ENCODE results near the gene CHRM5.
"Not testable (repeated sequence)": the region's sequence is repeated elsewhere in the genome, so short reads cannot be mapped to it uniquely, and the experiment has no call there.

The CHRM5 gene

GRCh38 chr15:34043813-34044212 lies 75.5 kb downstream of the CHRM5 start:
- no peak for DNase-seq (ENCODE audit: low read depth)

- DNase-seq (ENCODE audit: low read depth): no peak
Observed at GRCh38 chr15:34046471-34047145, 78.3 kb downstream of the CHRM5 start.

DNA sequence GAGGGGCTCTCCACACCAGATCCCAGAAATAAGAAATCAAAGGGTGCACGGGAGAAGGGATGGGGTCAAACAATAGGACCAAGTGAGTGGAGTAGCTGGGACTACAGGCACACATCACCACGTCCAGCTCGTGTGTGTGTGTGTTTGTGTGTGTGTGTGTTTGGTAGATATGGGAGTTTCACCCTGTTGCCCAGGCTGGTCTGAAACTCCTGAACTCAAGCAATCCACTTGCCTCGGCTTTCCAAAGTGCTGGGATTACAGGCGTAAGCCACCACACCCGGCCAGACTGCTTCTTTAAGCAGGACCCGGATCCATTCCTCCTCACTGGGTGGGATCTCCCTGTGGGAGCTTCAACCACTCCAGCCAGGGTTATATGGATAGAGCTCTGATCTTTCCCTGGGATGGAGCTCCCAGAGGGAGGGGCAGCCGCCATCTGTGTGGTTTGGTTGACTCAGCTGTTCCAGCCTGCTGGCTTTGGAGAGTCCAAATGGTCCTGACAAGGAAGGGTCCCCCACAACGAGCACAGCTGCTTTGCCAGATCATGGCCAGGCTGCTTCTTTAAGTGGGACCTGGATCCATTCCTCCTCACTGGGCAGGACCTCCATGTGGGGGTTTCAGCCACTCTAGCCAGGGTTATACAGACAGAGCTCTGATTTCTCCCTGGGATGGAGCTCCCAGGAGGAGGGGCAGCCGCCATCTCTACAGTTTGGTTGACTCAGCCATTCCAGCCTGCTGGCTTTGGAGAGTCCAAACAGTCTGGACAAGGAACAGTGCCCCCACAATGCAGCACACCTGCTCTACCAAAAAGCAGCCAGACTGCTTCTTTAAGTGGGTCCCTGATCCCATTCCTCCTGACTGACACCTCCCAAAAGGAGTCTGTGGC lies 79.8 kb downstream of the CHRM5 start:
- no peak for DNase-seq (ENCODE audit: low read depth)

DNA sequence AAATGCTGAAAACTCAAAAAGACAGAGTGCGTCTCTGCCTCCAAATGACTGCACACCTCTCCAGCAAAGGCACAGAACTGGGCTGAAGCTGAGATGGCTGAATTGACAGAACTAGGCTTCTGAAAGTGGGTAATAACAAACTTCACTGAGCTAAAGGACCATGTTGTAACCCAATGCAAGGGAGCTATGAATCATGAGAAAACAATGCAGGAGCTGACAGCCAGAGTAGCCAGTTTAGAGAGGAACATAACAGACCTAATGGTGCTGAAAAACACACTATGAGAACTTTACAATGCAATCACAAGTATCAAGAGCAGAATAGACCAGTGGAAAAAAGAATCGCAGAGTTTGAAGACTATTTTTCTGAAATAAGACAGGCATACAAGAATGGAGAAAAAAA lies 80.8 kb downstream of the CHRM5 start:
- DNase-seq (ENCODE audit: low read depth): no peak

DNA sequence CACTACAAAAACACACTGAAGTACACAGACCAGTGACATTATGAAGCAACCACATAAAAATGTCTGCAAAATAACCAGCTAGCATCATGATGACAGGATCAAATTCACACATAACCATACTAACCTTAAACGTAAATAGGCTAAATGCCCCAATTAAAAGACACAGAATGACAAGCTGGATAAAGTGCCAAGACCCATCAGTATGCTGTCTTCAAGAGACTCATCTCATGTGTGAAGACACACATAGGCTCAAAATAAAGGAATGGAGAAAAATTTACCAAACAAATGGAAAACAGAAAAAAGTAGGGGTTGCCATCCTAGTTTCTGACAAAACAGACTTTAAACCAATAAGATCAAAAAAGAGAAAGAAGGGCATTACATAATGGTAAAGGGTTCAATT lies 82.1 kb downstream of the CHRM5 start:
- DNase-seq (ENCODE audit: low read depth): not testable (repeated sequence)

DNA sequence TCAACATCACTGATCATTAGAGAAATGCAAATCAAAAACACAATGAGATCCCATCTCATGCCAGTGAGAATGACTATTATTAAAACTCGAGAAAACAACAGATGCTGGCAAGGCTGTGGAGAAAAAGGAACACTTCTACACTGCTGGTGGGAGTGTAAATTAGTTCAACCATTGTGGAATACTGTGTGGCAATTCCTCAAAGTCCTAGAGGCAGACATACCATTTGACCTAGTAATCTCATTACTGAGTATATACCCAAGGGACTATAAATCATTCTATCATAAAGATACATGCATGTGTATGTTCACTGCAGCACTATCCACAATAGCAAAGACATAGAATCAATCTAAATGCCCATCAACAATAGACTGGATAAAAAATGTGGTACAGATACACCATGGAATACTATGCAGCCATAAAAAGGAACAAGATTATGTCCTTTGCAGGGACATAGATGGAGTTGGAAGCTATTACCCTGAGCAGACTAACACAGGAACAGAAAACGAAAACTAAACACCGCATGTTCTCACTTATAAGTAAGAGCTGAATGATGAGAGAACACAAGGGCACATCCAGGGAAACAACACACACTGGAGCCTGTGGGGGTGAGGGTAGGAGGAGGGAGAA lies 85.9 kb downstream of the CHRM5 start:
- no peak for DNase-seq (ENCODE audit: low read depth)

DNA sequence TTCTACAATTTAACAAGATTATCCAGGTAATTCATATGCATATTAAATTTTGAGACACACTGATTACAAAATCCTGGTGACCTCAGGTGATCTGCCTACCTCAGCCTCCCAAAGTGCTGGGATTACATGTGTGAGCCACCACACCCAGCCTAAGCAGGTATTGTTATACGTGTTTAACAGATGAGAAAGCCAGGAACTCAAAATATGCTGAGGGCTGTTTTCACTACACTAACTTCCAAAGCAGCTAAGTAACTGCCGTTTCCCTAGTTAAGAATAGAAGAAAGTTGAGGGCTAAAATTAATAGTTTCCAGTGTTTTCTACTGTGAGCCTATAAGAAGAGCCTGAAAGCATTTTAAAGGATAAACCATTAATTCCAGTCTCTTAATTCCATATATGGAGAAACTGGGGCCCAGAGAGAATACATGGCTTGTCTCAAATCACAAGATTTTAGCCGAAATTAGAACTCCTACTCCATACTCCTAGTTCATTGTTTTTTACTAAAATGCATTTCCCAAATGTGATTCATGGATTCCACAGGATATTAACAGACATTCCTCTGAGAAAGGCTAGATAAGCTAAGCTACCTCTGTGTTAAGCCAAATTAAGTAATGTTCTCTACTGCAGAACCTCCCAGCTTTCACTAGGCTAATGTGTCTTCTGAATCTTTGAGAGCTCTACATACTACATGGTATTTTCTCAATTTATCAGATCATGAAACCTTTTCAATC lies 87.7 kb downstream of the CHRM5 start:
- no peak for DNase-seq (ENCODE audit: low read depth)

GRCh38 chr15:34056911-34057310 lies 88.6 kb downstream of the CHRM5 start:
- DNase-seq (ENCODE audit: low read depth): no peak

GRCh38 chr15:34059476-34059875 lies 91.2 kb downstream of the CHRM5 start:
- no peak for DNase-seq (ENCODE audit: low read depth)

- no peak for DNase-seq (ENCODE audit: low read depth)
Observed at GRCh38 chr15:34059946-34060345, 91.6 kb downstream of the CHRM5 start.

- DNase-seq (ENCODE audit: low read depth): no peak
Observed at GRCh38 chr15:34064438-34064837, 96.1 kb downstream of the CHRM5 start.

- no peak for DNase-seq (ENCODE audit: low read depth)
Observed at GRCh38 chr15:34065261-34065660, 97.0 kb downstream of the CHRM5 start.

- DNase-seq (ENCODE audit: low read depth): no peak
Observed at GRCh38 chr15:34065941-34066340, 97.6 kb downstream of the CHRM5 start.

- DNase-seq (ENCODE audit: low read depth): no peak
Observed at GRCh38 chr15:34070003-34070402, 101.7 kb downstream of the CHRM5 start.

GRCh38 chr15:34076785-34077184 lies 108.5 kb downstream of the CHRM5 start:
- no peak for DNase-seq (ENCODE audit: low read depth)

GRCh38 chr15:34078900-34079299 lies 110.6 kb downstream of the CHRM5 start:
- DNase-seq (ENCODE audit: low read depth): no peak

- no peak for DNase-seq (ENCODE audit: low read depth)
Observed at GRCh38 chr15:34079904-34080303, 111.6 kb downstream of the CHRM5 start.

- DNase-seq (ENCODE audit: low read depth): no peak
Observed at GRCh38 chr15:34084086-34084485, 115.8 kb downstream of the CHRM5 start.

GRCh38 chr15:34085746-34086145 lies 117.4 kb downstream of the CHRM5 start:
- DNase-seq (ENCODE audit: low read depth): no peak

GRCh38 chr15:34099914-34100313 lies 131.6 kb downstream of the CHRM5 start:
- DNase-seq (ENCODE audit: low read depth): no peak

DNA sequence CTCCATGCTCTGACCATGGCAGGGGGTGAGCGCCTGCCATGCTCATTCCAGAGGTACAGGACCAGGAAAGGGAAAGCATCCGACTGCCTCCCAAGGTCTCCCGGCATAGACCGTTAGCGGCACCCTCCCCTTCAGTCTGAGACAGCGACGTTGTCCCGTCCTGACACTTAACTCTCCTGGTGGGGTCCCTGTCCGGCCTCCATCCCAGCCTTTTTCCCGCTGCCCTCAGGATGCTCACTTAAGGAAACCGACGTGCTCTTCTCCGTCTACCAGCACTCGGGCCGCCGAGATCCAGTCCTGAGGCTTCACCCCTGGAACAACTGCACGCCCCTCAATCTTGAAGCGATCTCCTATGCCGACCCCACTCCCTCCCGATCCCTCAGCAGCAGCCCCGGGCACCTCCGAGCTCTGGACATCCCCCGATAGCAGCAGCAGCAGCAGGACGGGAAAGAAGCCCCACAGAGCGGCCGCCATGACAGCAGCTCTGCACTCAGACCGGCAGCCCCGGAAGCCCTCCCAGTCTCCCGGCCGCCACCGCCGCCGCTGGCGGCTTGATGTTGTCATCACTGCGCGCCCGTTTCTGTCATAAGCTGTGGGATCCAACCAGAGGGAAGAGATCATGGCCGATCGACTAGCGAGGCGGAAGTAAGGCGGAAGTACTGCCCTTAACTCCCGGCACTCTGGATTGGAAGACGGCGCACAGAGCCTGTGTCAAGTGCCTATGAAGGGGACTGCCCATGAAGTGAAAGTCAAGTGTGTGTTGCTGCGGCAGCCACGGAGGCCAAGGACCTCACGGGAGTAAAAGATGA lies 133.3 kb downstream of the CHRM5 start, which contains the start of the genes EMC7 and PGBD4:
Gene EMC7, minus strand, starts transcription at position 497 of the 809 bp plus-strand sequence. Its CDS starts 23 bp downstream, at position 474.
Gene PGBD4, plus strand, starts transcription at position 718 of the 809 bp plus-strand sequence. CDS start 449 bp downstream, outside the sequence.
- peak; percentile 99 for DNase-seq (ENCODE audit: low read depth)
